ENCODE measurements around the gene LCN1. TPM values are rescaled to one million over a fixed set of nuclear protein-coding genes. Genes with fewer than 3 reads are reported as not detected.

LCN1 gene
- total RNA-seq (2014; rRNA removed; shearing (Covaris generic)), result not detected in 2 replicates

DNA sequence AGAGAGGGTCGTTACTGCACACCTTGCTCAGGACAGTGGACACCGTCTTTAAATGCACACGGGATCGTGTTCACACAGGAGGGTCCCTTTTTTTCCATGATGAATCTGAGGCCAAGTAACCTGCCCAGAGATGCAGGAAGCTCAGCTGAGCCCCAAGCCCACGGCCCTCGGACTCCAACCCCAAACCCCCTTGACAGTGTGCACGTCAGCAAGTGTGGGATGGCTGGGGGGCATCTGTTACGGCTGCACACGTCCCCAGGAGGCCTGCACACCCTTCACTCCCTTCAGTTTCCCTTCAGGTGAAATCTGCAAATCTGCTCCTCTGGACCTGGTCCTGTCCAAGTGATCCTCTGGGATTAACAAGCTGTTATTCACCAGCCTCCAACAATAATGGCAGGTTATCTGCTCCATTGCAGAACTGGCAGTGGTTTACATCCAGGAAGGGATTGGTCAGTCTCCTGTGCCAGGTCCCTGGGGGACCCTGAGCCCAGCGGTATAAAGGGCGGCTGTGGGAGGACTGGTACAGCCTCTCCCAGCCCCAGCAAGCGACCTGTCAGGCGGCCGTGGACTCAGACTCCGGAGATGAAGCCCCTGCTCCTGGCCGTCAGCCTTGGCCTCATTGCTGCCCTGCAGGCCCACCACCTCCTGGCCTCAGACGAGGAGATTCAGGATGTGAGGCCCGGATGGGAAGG, at the start of gene LCN1:
Gene LCN1 (plus strand): TSS at position 525 of the 692 bp plus-strand sequence. CDS start 58 bp downstream, at position 583.
- DNase-seq (ENCODE audit: low read depth), result no peak

DNA sequence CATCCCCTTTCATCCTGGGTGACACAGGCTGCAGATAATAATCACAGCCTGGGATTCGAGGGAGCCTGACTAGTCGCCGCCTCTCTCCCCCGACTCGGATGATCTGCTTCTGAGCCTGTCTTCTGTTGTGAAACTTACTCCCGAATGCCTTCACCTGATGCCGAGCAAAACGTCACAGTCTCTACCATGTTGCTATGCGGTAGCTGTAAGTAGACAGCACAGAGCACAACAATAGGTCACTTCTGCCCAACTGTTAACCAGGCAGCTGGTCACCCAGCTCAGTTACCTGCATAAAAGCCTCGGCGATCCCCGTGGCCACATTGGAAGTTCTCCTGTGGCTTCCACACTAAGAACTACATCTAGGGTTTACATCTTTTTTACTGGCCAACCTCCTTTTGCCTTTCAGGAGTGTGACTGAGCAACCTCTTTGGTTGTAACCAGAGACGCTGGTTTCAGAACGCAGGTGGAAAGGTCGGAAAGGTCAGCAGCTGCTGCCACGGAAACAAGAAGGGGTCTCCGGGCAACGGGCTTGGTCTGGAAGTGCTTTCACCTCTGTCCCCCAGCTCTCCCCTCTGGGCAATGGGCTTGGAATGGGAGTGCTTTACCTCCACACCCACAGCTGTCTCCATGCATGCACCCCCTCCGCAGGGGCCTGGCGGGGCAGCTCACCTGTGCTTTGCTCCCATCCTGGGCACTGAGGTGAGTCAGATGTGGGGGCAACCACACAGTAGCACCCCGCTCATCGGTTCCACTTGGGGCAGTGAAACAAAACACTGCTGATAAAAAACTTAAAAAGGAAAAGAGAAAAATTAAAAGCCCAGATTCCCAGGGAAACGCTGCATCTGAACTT, 49.2 kb upstream of the LCN1 start:
- DNase-seq (ENCODE audit: low read depth), result no peak

DNA sequence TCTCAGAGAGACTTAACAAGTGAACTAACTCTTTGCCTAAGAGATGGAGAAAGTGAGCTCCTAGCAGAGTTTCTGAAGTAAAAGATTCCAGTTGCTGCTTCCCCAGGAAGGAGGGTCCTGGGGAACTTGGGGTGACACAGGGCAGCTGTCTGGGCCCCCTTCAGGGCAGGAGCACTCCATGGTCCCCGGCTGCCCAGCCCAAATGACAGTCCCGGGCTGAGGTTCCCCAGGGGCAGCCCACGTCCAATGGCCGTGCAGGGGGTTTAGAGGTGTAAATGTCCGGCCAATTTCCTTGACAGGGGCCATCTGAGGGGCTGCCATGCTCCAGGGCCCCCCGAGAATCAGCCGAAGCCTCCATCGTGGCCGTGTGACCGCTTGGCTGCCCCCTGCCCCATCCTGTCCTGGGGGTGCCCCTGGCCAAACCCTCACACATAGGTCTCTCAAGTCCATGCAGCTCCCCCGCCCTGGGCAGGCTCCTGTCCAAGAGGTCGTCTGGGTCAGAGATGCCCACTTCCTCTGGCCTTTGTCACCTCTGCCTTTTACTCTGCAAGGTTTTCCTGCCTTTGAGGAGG, 47.2 kb upstream of the LCN1 start:
- no peak for DNase-seq (ENCODE audit: low read depth)

DNA sequence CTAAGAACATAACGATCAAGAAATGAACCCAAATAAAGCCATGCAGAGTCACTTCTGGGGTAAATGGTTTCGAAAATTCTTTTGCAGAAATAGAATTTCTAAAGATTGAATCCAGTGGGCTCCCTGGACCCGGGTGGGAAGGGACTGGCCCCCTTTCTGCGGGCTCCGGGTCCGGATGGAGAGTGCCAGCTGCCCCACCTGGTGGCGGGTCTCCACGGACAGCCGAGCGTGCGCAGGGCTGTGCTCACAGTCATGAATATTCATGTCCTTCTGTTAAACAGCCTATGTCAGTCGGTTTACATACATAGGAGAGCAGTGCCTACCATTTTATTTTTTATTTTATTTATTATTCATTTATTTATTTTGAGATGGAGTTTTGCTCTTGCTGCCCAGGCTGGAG, 46.3 kb upstream of the LCN1 start:
- DNase-seq (ENCODE audit: low read depth), result no peak

DNA sequence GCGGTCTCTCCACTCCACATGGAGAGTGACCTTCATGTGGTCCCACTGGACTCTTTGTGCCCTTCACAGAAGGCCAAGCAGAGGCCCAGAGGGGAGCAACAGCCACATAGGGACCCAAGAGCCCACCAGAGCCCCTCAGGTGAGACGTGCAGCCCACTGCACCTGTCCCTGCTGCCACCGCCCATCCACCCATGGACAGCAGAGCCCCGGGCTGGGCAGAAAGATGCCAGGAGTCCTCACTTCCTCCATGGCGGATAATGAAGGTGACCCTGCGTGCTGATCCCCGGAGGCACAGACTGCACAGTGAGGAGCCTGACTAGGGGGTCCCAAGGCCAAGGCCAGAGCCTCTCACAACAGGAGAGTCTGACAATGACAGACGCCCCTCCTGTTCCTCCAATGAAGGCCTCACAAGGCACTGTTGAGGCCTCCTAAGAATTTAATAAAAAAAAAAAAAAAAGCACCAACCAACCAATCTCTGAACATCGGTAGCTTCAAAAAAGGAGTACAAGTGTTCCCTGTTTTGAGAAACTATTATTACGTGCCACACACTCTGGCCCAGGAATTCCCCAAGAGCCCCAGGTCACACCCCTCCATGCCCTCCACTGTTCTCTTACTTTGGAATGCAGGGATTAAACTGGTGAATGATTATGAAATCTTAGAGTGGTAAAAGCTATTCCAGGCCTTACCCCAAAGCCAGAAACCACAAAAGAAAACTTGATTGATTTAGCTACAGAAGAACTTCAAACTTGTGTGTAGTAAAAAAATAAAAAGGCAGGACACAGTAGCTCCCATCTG, 44.5 kb upstream of the LCN1 start:
- DNase-seq (ENCODE audit: low read depth), result no peak

DNA sequence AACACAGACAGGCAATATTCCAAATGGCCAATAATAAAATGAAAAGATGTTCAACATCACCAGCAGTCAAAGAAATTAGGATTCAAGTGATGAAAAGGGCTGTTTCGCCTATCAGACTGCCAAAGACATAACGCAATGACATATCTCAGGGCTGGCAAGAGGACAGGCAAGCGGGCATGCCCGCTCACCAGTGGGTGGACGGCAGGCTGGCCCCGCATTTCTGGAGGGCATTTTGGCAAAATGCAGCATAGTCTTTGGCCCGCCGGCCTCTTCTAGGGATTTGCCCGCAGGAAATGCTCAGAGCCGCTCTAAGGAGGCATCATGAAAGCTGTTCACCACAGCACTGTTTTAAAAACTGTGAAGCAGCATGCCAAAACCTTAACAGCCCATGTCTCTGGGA, 43.0 kb upstream of the LCN1 start:
- no peak for DNase-seq (ENCODE audit: low read depth)

DNA sequence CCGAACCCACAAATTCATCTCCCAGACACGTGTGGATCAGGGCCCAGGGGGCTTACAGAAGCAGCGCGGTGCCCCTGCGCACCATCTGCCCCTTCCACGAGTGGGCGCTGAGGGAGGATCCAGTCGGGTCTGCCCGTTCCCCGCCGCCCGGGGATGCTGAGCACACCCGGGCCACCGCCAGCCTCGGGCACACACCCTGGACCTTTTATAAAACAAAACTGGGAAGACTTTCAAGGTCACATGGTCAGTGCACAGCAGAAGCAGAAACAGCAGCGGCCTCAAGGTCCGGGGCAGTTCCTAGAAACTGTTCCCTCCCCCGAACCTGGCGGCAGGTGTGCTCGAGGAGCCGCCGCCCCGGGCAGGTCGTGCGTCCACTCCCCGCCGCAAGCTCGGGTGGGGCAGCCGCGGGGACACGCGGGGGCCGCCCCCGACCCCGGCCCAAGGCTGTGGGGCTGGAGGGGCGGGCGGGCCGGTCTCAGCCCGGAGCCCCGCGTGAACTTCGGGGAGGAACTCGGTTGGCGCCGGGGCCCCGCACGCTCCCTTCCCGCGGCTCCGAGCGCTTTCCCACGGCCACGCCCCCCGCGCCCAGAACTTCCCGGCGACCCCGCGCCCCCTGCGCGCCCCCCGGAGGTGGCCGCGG, 42.3 kb upstream of the LCN1 start:
- peak; percentile 58 for DNase-seq (ENCODE audit: low read depth)

DNA sequence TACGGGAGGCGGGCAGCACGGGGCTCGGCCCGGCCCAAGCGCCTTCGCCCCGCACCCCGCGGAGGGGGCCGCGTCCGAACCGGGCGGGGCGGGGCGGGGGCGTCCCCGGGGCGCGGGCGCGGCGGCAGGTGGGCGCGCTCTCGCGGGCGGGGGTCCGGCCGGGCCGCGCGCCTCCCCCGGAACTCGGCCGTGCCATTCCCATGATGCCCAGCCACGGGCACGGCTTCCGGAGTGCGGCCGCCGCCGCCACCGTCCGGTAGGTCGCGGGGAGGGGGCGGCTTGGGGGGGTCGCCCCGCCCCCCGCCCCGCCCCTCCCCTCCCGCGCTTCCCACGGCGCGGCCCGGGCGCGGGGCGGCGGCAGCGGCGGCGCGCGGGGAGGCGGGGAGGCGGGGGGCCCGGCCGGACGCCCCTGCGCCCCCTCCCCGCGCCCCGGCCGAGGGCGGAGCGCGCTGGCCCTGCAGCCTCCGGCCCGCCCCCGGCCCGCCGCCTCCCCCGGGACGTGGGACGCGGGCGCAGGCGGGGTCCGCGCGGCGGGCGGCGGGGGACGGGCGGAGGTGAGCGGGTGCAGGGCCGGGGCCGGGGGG, 41.7 kb upstream of the LCN1 start, which contains the start of gene PPP1R26:
Gene PPP1R26 (plus strand): TSS at position 314 of the 584 bp plus-strand sequence. CDS start 4,729 bp downstream, outside the sequence.
- DNase-seq (ENCODE audit: low read depth), result peak; percentile 28

DNA sequence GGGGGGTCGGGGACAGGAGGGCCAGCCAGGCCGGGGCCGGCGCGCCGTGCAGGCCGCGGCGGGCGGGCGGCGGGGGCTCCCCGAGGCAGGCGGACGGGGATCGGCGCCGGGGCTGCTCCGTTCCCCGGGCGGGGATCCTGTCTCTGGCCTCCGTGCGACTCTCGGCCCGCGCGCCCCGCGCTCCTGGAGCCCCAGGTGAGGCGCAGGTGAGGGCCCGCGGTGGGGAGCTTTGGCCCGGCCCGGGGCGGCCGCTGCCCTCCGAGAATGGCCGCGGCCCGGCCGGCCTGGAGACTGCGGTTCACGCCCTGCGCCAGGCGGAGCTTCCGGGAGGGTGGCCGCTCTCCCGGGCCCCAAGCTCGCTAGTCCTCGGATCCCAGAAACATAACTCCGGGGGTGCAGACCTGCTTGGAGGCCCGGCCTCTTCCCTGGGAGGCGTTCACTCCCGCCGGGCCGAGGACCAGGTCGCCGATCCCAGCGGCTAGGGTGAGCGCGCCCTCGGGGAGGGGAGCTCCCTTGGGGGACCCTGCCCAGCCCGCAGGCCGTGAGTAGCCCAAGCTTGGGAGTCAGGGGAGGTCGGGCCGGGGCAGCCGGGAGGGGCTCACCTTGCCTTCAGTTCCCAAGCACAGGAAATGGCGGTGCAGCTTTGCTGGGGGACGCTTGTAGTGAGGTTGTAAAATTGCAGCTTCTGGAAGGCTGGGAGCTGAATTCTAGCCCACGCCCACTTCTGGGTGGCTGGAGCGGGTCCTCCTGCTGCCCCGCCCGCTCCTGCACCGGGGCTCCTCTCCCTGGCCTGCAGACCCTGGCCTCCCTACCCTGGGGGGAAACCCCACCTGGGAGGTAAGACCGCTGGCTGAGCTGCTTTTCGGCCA, 40.9 kb upstream of the LCN1 start:
- DNase-seq (ENCODE audit: low read depth), result peak; percentile 43

DNA sequence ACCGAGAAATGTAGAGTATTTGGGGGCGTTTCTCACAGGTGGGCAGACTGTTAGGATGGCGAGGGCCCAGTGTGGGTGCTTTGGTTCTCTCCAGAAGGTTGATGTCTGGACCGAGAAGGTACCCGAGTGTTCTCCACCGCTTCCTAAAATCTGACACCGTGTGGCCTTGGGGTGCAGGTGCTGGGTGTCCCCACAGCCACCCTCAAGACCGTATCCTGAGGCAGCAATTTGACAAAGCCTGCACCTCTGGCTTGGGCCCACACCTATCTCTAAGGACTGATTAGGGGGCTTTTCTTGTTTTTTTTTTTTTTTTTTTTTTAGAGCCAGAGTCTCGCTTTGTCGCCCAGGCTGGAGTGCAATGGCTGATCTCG, 40.3 kb upstream of the LCN1 start:
- no peak for DNase-seq (ENCODE audit: low read depth)

DNA sequence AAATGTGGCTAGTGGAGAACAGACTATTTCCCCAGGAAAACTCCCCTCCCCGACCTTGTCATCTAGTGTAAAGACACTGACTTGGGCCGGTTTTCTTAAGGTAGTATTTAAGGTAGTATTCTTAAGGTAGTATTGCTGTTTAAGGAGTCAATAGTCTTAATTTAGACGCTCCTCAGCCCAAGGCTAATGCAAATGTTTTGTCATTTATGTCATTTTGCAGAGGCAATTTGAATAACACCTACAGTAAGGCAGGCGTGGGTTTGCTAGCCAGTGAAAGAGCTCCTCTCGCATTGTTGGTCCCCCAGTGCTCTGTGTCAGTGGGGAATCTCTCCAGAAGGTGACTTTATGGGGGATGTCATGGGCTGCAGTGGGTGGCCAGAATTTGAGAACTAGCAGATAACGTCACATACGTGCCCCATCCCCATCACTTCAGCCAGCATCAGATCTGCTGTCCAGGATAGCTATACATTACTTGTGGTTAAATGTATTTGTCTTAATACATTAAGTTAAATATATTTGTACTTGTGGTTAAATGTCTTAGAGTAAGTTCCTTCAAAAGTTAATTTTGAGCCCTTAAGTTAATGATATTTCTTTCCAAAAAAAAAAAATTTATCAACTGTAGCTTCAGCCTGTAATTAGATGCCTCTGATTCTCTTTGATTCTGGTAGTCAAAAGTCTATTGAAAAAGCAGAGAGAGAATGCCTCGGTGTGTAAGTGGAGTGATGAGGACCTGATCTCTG, 39.1 kb upstream of the LCN1 start:
- no peak for DNase-seq (ENCODE audit: low read depth)

DNA sequence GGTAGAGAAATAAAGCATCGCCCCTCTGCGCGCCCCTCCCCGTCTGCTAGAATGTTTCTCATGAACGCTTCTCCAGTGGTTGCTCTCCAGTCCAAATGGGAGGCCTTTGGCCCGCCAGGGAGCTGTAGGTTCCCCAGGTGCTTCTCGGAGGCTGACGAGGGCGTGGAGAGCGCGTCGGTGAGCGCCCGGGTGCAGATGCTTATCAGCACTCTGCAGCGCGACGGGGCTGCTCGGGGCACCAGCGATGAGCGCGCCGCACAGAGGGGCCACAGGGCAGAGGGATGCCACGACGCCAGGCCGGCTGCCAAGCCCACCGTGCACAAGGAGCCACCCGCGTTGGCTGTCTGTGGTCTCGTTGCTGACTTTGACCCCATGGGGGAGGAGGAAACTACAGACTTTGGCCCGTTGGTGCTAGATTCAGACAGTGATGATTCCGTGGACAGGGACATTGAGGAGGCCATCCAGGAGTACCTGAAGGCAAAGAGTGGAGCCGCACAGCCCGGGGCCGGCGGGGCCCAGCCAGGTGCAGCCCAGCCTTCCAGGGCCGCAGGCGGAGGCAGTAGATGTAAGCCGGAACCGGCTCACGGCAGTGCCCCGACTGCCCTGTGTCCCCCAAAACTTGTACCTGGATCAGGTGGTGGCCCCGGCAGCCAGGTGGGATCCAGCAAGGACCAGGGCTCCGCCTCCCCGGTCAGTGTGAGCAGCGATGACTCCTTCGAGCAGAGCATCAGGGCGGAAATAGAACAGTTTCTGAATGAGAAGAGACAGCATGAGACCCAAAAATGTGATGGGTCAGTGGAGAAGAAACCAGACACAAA, 36.6 kb upstream of the LCN1 start:
- DNase-seq (ENCODE audit: low read depth), result no peak

DNA sequence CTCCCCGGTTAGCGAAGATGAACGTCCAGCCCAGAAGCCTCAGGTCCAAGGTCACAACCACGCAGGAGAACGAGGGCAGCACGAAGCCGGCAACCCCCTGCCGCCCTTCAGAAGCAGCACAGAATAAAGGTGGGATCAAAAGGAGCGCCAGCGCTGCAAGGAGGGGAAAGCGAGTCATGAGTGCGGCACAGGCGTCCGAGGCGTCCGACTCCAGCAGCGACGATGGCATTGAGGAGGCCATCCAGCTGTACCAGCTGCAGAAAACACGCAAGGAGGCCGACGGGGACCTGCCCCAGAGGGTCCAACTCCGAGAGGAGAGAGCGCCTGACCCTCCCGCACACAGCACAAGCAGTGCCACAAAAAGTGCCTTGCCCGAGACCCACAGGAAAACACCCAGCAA, 35.9 kb upstream of the LCN1 start:
- DNase-seq (ENCODE audit: low read depth), result no peak

DNA sequence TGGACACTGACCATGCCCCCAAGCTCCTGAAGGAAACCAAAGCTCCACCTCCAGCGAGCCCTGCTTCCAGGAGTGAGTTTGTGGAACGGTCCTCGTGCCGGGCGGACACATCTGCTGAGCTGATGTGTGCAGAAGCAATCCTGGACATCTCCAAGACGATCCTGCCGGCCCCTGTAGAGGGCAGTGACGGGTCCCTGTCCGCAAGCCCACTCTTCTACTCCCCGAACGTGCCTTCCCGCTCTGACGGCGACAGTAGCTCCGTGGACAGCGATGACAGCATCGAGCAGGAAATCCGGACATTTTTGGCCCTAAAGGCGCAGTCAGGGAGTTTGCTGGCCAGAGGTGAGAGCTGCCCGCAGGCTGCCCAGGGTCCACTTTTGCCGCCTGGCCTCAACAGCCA, 35.4 kb upstream of the LCN1 start:
- no peak for DNase-seq (ENCODE audit: low read depth)

DNA sequence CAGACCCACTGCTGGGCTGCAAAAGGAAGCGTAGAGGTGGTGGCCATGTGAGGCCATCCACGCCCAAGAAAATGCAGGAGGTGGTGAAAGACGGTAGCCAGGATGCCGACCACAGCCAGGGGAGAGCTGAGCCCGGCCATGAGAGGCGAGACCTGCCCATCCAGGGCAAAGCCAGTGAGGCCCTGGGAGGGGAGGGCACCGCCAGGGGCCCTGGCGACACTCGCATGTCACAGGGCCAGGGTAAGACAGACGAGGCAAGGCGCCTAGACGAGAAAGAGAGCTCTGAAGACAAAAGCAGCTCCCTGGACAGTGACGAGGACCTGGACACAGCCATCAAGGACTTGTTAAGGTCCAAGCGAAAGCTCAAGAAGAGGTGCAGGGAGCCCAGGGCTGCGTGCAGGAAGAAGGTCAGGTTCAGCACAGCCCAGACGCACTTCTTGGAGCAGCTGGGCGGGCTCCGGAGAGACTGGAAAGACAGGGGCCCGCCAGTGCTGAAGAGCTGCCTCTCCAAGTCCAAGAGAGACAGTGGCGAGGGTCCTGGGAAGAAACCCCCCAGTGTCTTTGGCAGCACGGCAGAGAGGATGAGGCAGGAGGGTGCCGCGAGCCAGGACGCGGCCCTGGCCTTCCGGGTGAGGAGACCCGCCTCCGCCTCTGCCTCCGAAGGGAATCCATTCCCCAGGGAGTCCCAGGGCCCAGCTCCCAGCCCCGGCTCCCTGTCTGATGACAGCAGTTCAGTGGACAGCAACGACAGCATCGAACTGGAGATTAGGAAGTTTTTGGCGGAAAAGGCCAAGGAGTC, 34.8 kb upstream of the LCN1 start:
- DNase-seq (ENCODE audit: low read depth), result no peak

DNA sequence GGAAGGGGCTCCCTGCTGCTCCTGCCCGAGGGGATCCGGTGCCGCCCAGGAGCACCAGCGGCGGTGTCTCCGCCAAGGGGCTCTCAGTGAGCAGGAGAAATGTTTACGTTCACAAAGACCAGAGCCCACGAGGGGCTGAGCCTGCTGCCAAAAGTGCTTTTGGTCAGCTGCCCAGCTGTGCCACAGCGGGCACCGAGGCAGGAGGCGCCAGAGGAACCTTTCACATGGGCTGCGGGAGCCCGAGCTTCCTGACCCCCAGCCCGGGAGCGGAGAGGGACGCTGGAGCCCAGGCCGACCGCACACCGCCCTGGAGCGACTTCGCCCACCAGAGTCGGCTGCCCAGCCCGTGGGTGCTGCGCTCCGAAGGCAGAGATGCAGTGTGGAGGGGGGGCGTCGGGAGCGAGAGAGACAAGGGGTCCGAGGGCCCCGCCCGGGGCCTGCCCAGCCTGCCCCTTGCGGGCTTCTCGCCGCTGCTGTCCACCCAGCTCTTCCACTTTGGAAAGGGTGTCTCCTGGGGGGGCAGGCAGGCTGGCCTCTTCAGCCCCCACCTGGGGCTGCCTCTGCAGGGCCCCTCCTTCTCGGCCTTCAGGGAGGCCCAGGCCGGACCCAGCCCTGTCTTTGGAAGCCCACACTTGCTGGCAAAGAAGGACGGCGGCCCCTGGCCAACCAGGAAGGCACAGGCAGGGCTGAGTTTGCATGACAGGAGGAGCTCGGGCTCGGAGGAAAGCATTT, 33.8 kb upstream of the LCN1 start:
- no peak for DNase-seq (ENCODE audit: low read depth)

DNA sequence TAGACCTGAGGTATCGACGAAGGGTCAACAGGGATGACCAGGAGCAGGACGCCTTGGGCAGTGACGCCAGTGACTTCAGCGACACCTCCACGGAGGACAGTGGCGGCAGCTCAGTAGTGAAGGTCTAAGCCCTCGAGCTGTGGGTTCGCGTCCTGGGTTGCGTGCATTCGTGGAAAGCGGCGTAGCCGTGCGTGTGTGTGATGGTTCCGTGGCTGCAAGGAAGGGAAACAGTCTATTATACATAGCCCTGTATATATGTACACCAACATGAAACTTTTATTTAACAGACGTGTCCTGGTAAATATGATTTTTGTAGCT, 33.3 kb upstream of the LCN1 start:
- DNase-seq (ENCODE audit: low read depth), result no peak
